ENCODE results near the gene ATP1A4. TPM values are rescaled to one million over a fixed set of nuclear protein-coding genes. Genes with fewer than 3 reads are reported as not detected.

The ATP1A4 gene
- total RNA-seq (under 1 TPM in 1 of 2 donors, not detected in 1; 0.06 TPM), polyA plus RNA-seq (under 1 TPM; 0.08 to 0.09 TPM)
- long read RNA-seq, donor 1, partial matches to known transcripts: 41 of 71 reads
- long read RNA-seq, donor 1, other reads (novel, unspliced or antisense): 30 of 71 reads
- long read RNA-seq, donor 2: 0 reads
- long read RNA-seq, donor 3: 0 reads
- long read RNA-seq, donor 4: 0 reads
- long read RNA-seq, donor 5: 0 reads

- Histone ChIP-seq H3K9ac (ENCODE audit: insufficient read depth in 1 of 2, low read length in 2 of 2) (no peak within 1 kb of the TSS), H3K36me3 (ENCODE audit: control insufficient read depth in 4 of 4, insufficient read depth in 4 of 4, low read length in 4 of 4) (no peaks in the 10 kb centered on the region), H3K27me3 (ENCODE audit: control insufficient read depth in 3 of 3, insufficient read depth in 3 of 3, low read length in 2 of 3) (no peaks in the 10 kb centered on the region), H3K4me1 (ENCODE audit: control insufficient read depth in 5 of 5, insufficient read depth in 5 of 5, low read length in 5 of 5) (peaks cover 0 to 4% (median 0%) of the 10 kb centered on the region in 5 donors), H3K4me3 (no peak within 1 kb of the TSS), H3K27ac (ENCODE audit: low read depth in 1 of 2, low read length in 1 of 2) (no peak within 1 kb of the TSS), H3K9me3 (ENCODE audit: control insufficient read depth in 4 of 4, insufficient read depth in 3 of 4, low read length in 3 of 4) (no peaks in the 10 kb centered on the region)
- WGBS, 2 donors: 88 to 90% methylated on average over 6 of the region's 6 CpGs
- DNase-seq (no peak), ATAC-seq (ENCODE audit: insufficient read depth, low FRiP score) (no peak)
- TF ChIP-seq CTCF (IDR thresholded peaks at IDR 0.05; ENCODE audit: control extremely low read depth, extremely low read depth): no peak
Measured at GRCh38 chr1:160151303-160151702, at the start of gene ATP1A4. Gene ATP1A4 (plus strand): TSS chr1:160151603. CDS start chr1:160152041, 438 bp downstream.

GRCh38 chr1:160101717-160102522 is 49.5 kb upstream of the ATP1A4 start:
- Histone ChIP-seq H3K36me3 (ENCODE audit: control insufficient read depth in 4 of 4, insufficient read depth in 4 of 4, low read length in 4 of 4) (no peaks in the 10 kb centered on the region), H3K9me3 (ENCODE audit: control insufficient read depth in 4 of 4, insufficient read depth in 3 of 4, low read length in 3 of 4) (no peaks in the 10 kb centered on the region), H3K4me3 (no peak overlapping the region), H3K4me1 (ENCODE audit: control insufficient read depth in 5 of 5, insufficient read depth in 5 of 5, low read length in 5 of 5) (peaks cover 0 to 51% (median 23%) of the 10 kb centered on the region in 5 donors), H3K9ac (ENCODE audit: insufficient read depth in 1 of 2, low read length in 2 of 2) (no peak overlapping the region), H3K27me3 (ENCODE audit: control insufficient read depth in 3 of 3, insufficient read depth in 3 of 3, low read length in 2 of 3) (no peaks in the 10 kb centered on the region), H3K27ac (ENCODE audit: low read depth in 1 of 2, low read length in 1 of 2) (no peak overlapping the region)
- TF ChIP-seq CTCF (IDR thresholded peaks at IDR 0.05; ENCODE audit: control extremely low read depth, extremely low read depth): no peak
- no peak for DNase-seq
- ATAC-seq (ENCODE audit: insufficient read depth, low FRiP score): no peak
- 81 to 84% methylated on average over 9 of the region's 9 CpGs for WGBS, 2 donors

GRCh38 chr1:160103658-160104408 is 47.6 kb upstream of the ATP1A4 start:
- Histone ChIP-seq H3K4me1 (ENCODE audit: control insufficient read depth in 5 of 5, insufficient read depth in 5 of 5, low read length in 5 of 5) (peaks cover 0 to 41% (median 19%) of the 10 kb centered on the region in 5 donors), H3K9ac (ENCODE audit: insufficient read depth in 1 of 2, low read length in 2 of 2) (peak overlapping the region in 1 of 2 donors; percentile 21), H3K27ac (ENCODE audit: low read depth in 1 of 2, low read length in 1 of 2) (no peak overlapping the region), H3K4me3 (no peak overlapping the region), H3K9me3 (ENCODE audit: control insufficient read depth in 4 of 4, insufficient read depth in 3 of 4, low read length in 3 of 4) (no peaks in the 10 kb centered on the region), H3K27me3 (ENCODE audit: control insufficient read depth in 3 of 3, insufficient read depth in 3 of 3, low read length in 2 of 3) (no peaks in the 10 kb centered on the region), H3K36me3 (ENCODE audit: control insufficient read depth in 4 of 4, insufficient read depth in 4 of 4, low read length in 4 of 4) (no peaks in the 10 kb centered on the region)
- ATAC-seq (ENCODE audit: insufficient read depth, low FRiP score): no peak
- DNase-seq: no peak
- no peak for TF ChIP-seq CTCF (IDR thresholded peaks at IDR 0.05; ENCODE audit: control extremely low read depth, extremely low read depth)
- 68 to 87% methylated on average over 6 of the region's 6 CpGs for WGBS, 2 donors

Data from lung (tissue), 16 donors.